DMS 273 (cell line): ENCODE results near the gene ADAMTS2.

ENCODE experiments used
- DNase-seq: peaks from one replicate; lab custom pipeline; 2025; ENCODE audit not compliant: unreplicated experiment; lab: John Stamatoyannopoulos, UW

Gene ADAMTS2

GRCh38 chr5:179131321-179131835 is 213.9 kb downstream of the ADAMTS2 start:
- DNase-seq, result no peak

- no peak for DNase-seq
Measured at GRCh38 chr5:179130101-179130681, 215.1 kb downstream of the ADAMTS2 start.

GRCh38 chr5:179129607-179130071 is 215.6 kb downstream of the ADAMTS2 start:
- no peak for DNase-seq

- no peak for DNase-seq
Measured at GRCh38 chr5:179128976-179129375, 216.3 kb downstream of the ADAMTS2 start.

GRCh38 chr5:179128041-179128365 is 217.3 kb downstream of the ADAMTS2 start:
- no peak for DNase-seq

- no peak for DNase-seq
Measured at GRCh38 chr5:179127136-179128040, 217.9 kb downstream of the ADAMTS2 start.

GRCh38 chr5:179126506-179126991 is 218.7 kb downstream of the ADAMTS2 start:
- DNase-seq, result no peak

GRCh38 chr5:179125789-179126505 is 219.3 kb downstream of the ADAMTS2 start:
- no peak for DNase-seq

- DNase-seq, result no peak
Measured at GRCh38 chr5:179124853-179125788, 220.1 kb downstream of the ADAMTS2 start.

- no peak for DNase-seq
Measured at GRCh38 chr5:179124273-179124852, 220.9 kb downstream of the ADAMTS2 start.

- DNase-seq, result no peak
Measured at GRCh38 chr5:179123491-179124272, 221.6 kb downstream of the ADAMTS2 start.

GRCh38 chr5:179123109-179123426 is 222.2 kb downstream of the ADAMTS2 start:
- no peak for DNase-seq

GRCh38 chr5:179122411-179123108 is 222.7 kb downstream of the ADAMTS2 start:
- DNase-seq, result no peak

- no peak for DNase-seq
Measured at GRCh38 chr5:179121667-179122111, 223.6 kb downstream of the ADAMTS2 start.

- no peak for DNase-seq
Measured at GRCh38 chr5:179120951-179121666, 224.2 kb downstream of the ADAMTS2 start.

GRCh38 chr5:179120421-179120861 is 224.8 kb downstream of the ADAMTS2 start:
- DNase-seq, result no peak

- DNase-seq, result no peak
Measured at GRCh38 chr5:179119415-179120170, 225.7 kb downstream of the ADAMTS2 start.
